Measurements from ENCODE around the gene GLS.

- peak; percentile 51; the same call in 1 of the 2 replicates for TF ChIP-seq CREB1 (IDR thresholded peaks at IDR 0.05; ENCODE audit: low read depth)
- 0 out of 2 replicates have a peak, but pooled peaks have one; percentile 38 for TF ChIP-seq YY1 (IDR thresholded peaks at IDR 0.05; ENCODE audit: low read depth)
- peak; percentile 23; the same call in 1 of the 2 replicates for TF ChIP-seq TEAD4 (IDR thresholded peaks at IDR 0.05)
- TF ChIP-seq EGR1 (IDR thresholded peaks at IDR 0.05) = no peak
- TF ChIP-seq EP300 (IDR thresholded peaks at IDR 0.05; ENCODE audit: borderline replicate concordance) = no peak
- TF ChIP-seq REST (IDR thresholded peaks at IDR 0.05; ENCODE audit: low read depth) = no peak
- TF ChIP-seq TAF1 (IDR thresholded peaks at IDR 0.05; ENCODE audit: low read depth) = no peak; the same call in 1 of the 2 replicates
- TF ChIP-seq USF1 (IDR thresholded peaks at IDR 0.05) = peak; percentile 72
- peak; percentile 84 for TF ChIP-seq MAX (IDR thresholded peaks at IDR 0.05)
- TF ChIP-seq ZBTB7A (IDR thresholded peaks at IDR 0.05; ENCODE audit: low read depth) = peak; percentile 54; the same call in 1 of the 2 replicates
- TF ChIP-seq CEBPB (IDR thresholded peaks at IDR 0.05) = no peak
- TF ChIP-seq RAD21 (IDR thresholded peaks at IDR 0.05; ENCODE audit: low read depth) = no peak
These were observed 1.2 kb downstream of the GLS start for GRCh38 chr2:190881598-190882410.

All from Ishikawa (cell line).